GM20000 (cell line): ENCODE results near the gene EMC8.

Experiments
- DNase-seq: peaks from one replicate; pipeline ENCODE4 v3.0.0; 2012; ENCODE audit warnings: low spot score
- TF ChIP-seq, protein P1 (sequence below): IDR thresholded peaks from 2 replicates; pipeline ENCODE4 v1.5.1; 2012; ENCODE audit warnings: mild to moderate bottlenecking, control low read depth; ENCODE audit errors: extremely low read depth, missing control alignments

The EMC8 gene

DNA sequence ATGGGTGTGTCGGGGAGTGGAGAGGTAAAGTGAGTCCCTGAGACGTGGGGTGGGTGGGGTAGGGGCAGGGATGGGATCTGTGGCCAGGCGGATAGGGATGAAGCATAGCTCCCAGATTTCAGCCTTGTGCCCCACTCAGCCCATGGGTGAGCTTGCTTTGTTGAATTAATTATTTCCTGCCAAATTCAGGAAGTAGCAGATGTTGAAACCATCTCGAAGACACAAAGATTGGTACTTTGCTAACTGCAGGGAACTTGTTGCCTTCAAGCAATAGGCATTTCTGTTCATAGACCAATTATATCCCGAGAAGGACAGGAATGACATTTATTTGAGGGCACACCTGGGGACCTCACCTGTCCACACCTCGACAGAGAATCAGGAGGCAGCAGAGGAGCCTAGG, 37.5 kb downstream of the EMC8 start:
- no peak for DNase-seq
- TF ChIP-seq, protein P1, sequence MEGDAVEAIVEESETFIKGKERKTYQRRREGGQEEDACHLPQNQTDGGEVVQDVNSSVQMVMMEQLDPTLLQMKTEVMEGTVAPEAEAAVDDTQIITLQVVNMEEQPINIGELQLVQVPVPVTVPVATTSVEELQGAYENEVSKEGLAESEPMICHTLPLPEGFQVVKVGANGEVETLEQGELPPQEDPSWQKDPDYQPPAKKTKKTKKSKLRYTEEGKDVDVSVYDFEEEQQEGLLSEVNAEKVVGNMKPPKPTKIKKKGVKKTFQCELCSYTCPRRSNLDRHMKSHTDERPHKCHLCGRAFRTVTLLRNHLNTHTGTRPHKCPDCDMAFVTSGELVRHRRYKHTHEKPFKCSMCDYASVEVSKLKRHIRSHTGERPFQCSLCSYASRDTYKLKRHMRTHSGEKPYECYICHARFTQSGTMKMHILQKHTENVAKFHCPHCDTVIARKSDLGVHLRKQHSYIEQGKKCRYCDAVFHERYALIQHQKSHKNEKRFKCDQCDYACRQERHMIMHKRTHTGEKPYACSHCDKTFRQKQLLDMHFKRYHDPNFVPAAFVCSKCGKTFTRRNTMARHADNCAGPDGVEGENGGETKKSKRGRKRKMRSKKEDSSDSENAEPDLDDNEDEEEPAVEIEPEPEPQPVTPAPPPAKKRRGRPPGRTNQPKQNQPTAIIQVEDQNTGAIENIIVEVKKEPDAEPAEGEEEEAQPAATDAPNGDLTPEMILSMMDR: no peak

GRCh38 chr16:85759631-85760419, 39.5 kb downstream of the EMC8 start:
- peak; percentile 66 for DNase-seq
- TF ChIP-seq, protein P1: peak; percentile 79

DNA sequence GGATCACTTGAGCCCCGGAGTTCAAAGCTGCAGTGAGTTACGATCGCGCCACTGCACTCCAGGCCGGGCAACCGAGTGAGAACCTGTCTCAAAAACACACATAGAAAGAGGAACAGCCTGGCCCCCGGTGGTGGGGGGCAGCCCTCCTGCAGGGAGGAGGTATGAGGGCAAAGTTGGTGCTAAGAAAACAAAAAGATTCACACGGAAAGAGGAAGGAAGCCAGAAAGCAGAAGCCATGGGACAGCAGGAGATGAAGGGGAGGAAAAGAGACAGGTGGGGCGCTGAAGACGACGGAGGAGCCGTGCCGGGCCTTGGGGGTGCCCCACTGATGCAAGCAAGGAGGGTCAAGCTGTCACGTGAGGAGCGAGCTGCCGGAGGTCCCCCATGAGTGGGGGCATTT, 40.2 kb downstream of the EMC8 start:
- DNase-seq: no peak

DNA sequence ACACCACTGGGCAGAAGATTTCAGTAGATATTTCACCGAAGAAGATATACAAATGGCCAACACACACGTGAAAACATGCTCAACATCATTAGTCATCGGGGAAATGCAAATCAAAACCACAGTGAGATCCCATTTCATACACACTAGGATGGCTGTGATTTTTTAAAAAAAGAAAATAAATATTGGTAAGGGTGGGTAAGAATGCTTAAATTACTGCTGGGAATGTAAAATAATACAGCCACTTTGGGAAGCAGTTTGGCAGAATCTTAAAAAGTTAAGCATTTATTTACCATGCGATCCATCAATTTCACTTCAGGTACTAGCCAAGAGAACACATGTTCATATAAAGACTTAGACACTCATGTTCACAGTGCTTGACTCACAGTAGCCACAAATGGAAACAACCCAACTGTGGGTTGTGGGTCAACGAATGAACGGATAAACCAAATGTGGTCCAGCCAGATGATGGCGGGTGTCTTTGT, 42.0 kb downstream of the EMC8 start:
- DNase-seq: peak; percentile 58
- TF ChIP-seq, protein P1: no peak

More for the DNA sequence above, 40.2 kb downstream of the EMC8 start:
- TF ChIP-seq, protein P1: no peak

DNA sequence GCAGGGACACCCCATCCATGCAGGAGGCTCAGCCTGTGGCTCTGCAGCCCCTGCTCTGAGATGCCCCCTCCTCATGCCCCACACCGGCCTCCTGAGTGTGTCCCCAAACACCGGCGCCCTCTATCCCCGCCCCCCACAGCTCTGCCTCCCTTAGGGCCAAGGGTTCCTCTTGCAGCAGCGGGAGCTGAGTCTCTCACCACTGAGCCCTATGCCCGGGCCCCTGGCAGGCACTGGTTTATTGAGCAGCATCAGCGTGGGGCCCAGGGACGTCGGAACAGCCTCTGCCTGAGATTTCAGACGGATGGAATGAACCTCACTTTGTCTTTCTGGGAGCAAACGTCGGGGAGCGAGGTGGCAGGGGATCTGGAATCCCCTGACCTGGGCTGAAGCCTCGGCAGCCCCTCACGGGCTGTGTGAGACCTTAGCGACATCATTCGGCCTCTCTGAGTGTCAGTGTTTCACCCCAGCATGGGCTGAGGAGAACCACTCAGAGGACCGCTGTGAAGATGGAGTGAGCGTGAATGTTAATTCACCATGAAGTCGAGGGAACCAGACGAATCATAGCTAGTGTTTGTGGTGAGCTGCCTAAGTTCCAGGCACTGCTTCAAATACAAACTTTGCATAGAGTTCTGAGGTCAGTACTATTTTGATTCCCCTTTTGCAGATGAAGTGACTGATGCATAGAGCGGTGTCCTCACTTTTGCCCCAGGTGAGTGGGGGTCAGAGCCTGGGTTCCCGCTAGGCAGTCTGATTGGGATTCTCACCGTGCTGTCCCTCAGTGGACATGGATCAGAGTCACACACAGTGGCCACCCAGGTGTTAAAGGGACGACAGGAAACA, 43.2 kb downstream of the EMC8 start:
- DNase-seq: peak; percentile 81
- TF ChIP-seq, protein P1: no peak

GRCh38 chr16:85754413-85754812, 44.9 kb downstream of the EMC8 start:
- TF ChIP-seq, protein P1: no peak
- no peak for DNase-seq

GRCh38 chr16:85753976-85754375, 45.4 kb downstream of the EMC8 start:
- TF ChIP-seq, protein P1: no peak
- no peak for DNase-seq
